Measurements from ENCODE around the gene COL3A1. TPM values are rescaled to one million over a fixed set of nuclear protein-coding genes. Genes with fewer than 3 reads are reported as not detected.

COL3A1 gene
- total and polyA plus RNA-seq, 9 donors, result 4,146 to 9,318 (median 6,715) TPM

Other genes starting within 250 kb of the COL3A1 start
- 787 TPM for gene COL5A2, start 205.4 kb downstream of the COL3A1 start, total RNA-seq
- 100 to 1,000 TPM; 297 to 792 (median 470) TPM for gene COL5A2, start 205.4 kb downstream of the COL3A1 start, polyA plus RNA-seq (ENCODE audit: insufficient read depth in 1 of 8, insufficient read length in 8 of 8, low replicate concordance in 1 of 8)